Fibroblast of lung (primary cell): Measurements from ENCODE around the gene CMSS1.

Experiments
- CTCF ChIP-seq, 2 donors: IDR thresholded peaks in 1 of 2; conservative IDR thresholded peaks in 1 of 2; 1 replicate in 1 of 2; 2 replicates in 1 of 2; pipeline ENCODE4 v1.5.1; 2011 to 2012; ENCODE audit warnings: low read length in 2 of 2, control low read depth in 1 of 2, inconsistent platforms in 1 of 2, low read depth in 1 of 2, mild to moderate bottlenecking in 1 of 2
- EZH2 ChIP-seq: IDR thresholded peaks from 2 replicates; pipeline ENCODE4 v1.5.1; 2012; ENCODE audit warnings: low read length, control low read depth, mild to moderate bottlenecking; ENCODE audit errors: missing control alignments

DNA sequence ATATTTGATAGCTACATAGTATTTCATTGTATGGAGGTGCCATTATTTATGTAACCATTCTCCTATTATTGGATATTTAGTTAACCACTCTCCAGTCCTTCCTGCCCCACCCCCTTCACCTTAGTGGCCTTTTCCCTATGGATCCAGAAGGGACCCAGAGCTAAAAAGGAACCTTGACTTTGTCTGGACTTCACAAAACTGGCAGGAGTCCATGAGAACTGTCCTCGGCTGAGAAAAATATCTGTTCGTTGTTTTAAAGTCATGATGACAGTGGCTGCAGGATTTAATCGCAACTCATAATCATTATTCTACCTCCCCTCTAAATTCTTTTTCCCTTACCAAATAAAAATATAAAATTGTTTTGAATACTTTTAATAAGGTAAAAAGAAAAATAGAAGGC lies 129.7 kb downstream of the CMSS1 start:
- no peak for TF ChIP-seq EZH2
- no peak for TF ChIP-seq CTCF (conservative IDR thresholded peaks at IDR 0.05 in 1 of 2, IDR thresholded peaks at IDR 0.05 in 1 of 2; ENCODE audit: low read depth in 1 of 2, low read length in 2 of 2)
